Hematopoietic multipotent progenitor cell treated with erythropoietin and hydrocortisone succinate and interleukin-3 and kit ligand, for 17 days (in vitro differentiated cells): ENCODE results near the gene CDCA3.
"Not testable (repeated sequence)": the region's sequence is repeated elsewhere in the genome, so short reads cannot be mapped to it uniquely, and the experiment has no call there.

ENCODE experiments used
- DNase-seq: peaks from one replicate; pipeline ENCODE4 v3.0.0-alpha.2; 2015; ENCODE audit warnings: low spot score

Gene CDCA3

DNA sequence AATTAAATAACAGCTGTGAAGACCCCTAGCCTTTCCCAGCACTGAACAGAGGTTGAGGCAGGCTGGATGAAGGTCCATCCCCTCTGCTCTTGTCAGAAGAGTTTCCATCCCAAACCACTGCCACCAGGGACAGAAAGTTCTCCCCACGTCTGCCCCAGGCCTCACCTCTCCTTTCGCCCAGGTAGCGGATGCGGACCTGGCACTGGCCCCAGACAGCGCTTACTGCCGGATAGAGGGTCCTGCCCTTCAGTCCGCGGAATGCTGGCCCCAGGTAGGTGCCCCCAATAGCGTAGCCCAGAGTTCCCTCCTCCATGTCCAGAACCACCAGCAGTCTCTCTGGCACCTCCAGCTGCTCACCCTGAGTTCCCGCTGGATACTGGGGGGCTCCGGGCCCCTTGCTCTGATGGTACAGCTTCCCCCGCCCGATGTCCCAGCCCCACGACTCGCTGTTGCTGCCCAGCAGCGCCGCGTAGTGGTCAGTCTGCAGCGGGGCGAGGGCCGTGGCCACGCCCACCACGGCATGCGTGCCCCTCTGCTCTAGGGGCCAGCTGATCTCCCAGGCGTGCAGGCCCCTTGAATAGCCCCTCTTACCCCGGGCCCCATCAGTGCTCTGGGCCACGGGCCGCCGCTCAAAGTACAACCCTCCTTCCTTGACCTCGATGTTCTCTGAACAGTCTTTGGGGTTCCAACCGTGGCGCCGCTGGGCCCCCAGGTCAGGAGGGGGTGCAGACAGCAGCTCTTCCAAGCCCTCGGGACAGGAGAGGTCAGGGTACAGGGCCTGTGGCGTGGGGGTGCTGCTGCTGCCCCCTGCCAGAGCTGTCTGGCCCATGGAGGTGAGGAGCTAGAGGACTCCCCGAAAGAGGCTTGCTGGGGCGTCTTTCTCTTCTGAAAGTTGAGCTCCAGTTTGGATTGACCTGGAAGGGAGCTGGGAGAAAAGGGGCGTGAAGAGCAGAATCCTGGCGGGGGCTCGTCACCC, 21.3 kb upstream of the CDCA3 start:
- DNase-seq: peak; percentile 90

DNA sequence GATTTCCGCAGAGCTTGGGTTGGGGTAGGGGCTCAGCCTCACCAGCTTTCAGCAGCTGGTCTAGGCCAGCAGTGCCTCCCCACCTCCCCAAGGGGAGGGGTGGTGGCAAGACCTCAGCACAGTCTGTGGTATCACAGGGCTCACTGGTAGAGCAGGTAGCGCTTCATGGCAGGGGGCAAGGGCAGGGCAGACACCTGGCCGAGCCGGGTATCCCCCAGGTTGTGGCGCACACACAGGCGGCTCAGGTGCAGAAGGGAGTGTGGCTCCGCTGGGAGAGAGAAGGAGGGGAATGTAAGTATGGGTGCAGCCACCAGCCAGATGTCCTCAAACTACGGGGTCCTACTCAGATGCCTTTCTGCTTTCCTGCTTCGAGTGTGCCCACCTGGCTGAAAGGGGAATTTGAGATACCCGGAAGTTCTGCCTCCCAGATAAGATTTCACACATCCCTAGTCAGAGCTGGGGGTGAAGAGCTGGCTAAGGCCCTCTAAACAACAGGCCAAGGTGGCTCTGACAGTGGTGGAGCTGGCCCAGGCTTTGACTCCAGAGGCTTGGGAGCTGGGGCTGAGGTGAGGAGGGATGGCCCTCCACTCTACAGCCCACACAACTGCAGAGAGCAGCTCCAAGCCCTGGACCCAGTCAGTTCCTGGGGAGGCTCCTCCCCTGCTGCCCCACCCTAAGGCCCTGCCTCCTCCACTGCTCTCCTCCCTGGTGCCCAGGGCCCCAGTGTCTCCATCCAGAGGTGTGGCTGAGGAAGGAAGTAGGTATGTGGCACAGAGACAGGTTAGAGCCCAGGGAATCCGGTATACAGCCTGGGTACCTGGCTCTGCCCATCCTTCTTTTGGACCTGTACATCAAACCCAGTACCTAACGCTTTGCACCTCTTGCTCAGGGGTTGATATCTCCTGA, 20.2 kb upstream of the CDCA3 start:
- DNase-seq: peak; percentile 63

DNA sequence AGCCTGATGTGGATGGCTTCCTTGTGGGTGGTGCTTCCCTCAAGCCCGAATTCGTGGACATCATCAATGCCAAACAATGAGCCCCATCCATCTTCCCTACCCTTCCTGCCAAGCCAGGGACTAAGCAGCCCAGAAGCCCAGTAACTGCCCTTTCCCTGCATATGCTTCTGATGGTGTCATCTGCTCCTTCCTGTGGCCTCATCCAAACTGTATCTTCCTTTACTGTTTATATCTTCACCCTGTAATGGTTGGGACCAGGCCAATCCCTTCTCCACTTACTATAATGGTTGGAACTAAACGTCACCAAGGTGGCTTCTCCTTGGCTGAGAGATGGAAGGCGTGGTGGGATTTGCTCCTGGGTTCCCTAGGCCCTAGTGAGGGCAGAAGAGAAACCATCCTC, 19.2 kb upstream of the CDCA3 start:
- not testable (repeated sequence) for DNase-seq

DNA sequence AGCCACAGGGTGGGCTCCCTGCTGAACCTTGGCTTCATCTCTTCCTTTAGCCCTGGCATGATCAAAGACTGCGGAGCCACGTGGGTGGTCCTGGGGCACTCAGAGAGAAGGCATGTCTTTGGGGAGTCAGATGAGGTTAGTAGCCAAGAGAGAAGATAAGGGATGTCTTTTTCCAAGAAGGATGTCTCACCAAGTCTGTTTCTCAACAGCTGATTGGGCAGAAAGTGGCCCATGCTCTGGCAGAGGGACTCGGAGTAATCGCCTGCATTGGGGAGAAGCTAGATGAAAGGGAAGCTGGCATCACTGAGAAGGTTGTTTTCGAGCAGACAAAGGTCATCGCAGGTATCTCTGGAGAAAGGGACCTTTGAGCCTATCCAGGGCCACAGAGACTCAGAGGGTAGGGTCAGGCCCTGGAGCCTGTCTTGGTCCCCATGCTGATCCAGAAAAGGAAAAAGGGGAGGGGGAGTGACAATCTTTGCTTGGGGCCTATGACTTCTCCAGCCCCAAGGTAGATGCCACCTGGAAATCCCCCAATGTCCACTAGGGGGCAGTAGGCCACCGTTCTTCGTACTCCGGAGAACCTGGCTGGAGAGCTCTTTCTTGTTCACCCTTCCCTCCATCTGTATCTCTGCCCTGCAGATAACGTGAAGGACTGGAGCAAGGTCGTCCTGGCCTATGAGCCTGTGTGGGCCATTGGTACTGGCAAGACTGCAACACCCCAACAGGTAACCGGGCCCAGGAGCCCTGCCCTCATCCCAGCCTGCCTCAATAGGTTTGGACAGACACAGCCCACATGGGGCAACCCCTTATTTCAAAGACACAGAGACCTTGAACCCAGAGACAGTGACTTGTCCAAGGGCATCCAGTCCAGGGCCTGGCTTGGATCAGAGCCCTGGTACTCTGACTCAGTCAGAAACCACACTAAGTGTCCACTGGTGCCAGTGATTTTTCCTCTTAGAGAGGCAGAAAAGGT, 18.2 kb upstream of the CDCA3 start:
- DNase-seq: peak; percentile 94

DNA sequence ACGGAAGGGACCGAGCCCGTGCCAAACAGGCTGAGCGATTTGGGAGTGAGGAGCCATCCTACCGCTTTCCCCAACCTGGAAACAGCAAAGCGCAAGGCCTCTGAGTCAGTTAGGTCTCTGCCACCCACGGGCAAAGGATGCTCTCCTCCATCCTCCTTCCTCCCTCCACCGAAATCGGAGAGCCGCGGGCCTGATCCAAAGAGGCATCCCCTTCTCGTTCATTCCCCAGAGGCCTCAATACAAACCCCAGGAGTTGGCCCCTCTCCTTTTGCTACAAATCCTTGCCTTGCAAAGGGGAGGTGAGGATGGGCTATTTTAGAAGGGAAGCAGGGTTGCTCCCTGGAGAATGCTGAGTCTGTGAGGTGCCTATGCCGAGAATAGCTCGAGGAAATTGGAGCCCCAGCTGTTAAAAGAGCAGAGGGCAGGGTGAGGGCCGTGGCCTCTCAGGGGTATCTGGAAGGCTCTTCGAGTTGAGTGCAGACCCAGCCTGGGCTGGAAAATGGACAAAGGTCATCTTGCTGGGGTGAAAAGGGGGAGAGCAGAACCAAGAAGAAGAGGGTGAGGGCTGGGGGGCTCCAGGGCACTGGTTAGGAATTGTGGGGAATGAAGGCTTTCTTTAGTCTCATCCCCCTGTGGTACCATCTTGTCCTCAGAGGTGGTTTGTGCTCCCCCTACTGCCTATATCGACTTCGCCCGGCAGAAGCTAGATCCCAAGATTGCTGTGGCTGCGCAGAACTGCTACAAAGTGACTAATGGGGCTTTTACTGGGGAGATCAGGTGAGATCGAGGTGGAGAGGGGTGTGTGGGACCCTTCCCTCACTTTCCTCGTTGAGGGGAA, 17.3 kb upstream of the CDCA3 start:
- no peak for DNase-seq

DNA sequence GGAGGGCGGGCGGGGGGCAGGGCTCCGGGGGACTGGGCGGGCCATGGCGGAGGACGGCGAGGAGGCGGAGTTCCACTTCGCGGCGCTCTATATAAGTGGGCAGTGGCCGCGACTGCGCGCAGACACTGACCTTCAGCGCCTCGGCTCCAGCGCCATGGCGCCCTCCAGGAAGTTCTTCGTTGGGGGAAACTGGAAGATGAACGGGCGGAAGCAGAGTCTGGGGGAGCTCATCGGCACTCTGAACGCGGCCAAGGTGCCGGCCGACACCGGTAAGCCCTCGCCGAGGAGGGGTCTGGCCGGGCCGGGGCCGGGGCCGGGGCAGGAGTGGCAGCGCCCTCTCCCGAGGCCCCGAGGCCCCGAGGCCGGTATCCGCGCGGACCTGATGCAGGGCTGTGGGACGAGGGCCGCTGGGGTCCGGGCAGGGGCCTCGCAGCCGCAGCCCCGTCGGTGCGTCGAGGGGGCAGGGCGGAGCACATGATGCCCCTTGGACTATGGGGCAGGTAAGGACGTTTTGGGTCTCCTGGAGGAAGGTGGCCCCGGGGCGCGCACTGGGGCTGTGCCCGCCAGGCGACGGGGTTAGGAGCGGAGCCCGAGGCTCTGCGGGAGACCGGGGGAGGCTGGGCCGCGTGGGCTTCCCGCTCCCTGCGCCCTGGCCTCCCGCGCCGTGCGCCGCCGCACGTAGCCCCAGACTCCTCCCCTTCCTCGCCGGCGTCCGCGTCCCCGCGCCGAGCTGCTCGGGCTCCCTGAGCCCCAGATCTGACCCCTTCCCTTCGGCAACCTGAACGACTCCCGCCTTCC, 16.5 kb upstream of the CDCA3 start, which contains the start of gene TPI1:
TPI1 (plus strand) TSS at position 119 of the 798 bp plus-strand sequence; CDS start at position 155, 36 bp downstream.
- DNase-seq: peak; percentile 84

DNA sequence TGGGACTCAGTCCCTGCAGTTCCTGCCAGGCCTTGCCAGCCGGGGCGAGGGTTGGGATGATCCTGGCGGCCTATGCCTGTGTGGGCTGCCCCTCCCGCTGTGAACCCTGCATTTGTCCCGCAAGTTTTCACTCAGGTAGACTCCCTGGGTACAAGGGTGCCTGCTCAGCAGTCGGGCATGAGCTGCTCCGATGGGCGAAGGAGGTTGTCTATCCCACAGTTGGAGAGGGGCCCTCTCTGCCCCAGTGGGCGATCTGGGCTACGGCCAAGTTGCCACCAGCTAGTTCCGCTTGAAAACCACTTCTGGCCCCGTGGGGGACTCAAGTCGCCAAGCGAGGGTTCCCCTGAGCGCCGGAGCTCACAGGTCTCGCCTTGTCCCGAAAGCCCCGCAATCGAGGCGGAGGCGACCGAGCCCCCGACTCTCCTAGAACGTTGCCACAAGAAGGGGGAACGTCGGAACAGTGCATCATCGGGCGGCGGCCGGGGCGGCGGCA, 15.9 kb upstream of the CDCA3 start:
- no peak for DNase-seq

DNA sequence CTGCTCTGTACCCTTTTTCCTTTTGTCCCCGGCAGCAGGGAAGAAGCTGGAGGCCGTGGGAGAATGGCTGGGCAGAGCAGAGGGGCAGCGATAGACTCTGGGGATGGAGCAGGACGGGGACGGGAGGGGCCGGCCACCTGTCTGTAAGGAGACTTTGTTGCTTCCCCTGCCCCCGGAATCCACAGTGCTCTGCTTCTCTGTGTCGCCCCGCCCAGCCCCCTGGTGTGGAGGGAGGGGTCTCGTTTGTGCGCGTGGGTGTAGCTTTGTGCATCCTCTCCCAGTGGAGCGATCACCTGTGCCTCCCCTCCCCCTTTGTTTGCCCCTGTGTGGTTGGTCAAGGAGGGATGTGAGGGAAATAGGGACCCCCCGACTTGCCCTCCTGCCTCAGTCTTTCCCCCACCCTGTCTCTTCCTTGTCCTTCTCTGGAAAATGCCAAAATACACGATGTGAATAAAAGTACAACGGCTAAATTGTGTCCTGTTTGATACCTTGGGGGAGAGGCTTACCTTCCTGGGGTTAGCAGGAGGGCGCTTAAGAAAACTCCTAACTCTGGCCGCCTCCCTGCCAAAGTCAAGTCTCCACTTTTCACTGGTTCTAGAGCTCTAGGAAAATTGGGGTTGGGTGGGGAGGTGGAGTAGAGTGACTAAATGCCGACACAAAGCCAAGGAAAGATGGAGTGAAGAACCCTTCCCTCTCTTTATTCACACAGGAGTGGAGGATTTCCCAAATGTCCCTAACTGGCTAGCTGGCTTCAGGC, 15.3 kb upstream of the CDCA3 start:
- DNase-seq: no peak

DNA sequence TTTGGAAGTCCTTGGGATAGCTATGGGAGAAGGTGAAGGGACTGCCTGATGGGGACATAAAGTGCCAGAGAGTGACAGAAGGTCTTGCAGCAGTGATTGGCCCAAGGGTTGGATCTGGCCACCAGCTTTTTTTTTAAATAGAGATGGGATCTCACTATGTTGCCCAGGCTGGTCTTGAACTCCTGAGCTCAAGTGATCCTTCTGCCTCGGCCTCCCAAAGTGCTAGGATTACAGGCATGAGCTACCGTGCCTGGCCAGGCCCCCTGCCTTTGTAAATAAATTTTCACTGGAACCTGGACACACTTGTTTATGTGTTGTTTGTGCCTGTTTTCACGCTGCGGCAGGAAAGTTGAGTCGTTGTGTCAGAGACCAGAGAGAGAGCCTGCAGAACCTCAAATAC, 14.2 kb upstream of the CDCA3 start:
- DNase-seq: not testable (repeated sequence)

DNA sequence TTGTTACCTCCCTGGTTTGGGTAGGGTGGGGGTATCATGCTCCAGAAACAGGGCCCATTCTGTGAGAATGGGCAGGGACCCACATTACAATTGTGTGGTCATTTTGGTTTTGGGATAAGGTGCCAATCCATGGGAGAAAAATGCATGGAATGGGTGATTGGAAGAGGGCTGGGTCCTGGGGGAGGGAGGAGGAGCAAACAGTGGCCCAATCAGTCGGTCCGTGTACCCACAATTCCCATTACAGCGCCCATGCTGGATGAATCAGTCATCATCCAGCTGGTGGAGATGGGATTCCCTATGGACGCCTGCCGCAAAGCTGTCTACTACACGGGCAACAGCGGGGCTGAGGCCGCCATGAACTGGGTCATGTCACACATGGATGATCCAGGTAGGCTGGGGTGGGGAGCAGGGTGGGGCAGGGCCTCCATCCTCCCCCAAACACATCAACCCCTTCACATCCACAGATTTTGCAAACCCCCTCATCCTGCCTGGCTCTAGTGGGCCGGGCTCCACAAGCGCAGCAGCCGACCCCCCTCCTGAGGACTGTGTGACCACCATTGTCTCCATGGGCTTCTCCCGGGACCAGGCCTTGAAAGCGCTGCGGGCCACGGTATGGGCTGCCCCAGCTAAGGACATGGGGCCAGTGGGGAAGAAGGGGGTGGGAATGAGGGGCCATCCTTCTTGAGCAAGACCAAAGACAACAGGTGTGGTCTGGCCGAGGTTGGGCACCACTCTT, 12.7 kb upstream of the CDCA3 start:
- DNase-seq: no peak

DNA sequence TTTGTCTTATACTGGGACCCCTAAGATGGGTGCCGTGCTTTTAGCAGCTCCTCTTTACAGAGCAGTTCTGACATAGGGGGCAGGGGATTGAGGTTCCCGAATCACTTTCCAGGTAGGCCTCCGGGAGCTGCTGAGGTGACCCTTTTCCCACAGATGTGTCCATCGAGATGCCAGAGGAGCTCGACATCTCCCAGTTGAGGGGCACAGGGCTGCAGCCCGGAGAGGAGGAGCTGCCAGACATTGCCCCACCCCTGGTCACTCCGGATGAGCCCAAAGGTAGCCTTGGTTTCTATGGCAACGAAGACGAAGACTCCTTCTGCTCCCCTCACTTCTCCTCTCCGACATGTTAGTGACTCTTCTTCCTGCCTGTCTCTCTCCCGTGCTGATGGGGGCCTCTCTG, 11.9 kb upstream of the CDCA3 start:
- no peak for DNase-seq

DNA sequence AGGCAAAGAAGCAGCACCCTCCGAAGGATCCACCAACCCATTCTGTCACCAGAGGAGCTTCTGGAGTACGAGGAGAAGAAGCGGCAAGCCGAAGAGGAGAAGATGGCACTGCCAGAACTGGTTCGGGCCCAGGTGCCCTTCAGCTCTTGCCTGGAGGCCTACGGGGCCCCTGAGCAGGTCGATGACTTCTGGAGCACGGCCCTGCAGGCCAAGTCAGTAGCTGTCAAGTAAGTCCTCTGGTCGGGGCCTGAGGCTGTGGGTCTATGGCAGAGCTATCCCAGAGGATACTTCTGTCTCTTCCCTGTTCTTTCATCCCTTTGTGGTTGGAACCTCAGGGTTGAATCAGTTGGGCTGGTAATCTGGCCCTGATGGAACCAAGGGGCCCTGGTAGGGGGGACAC, 10.3 kb upstream of the CDCA3 start:
- DNase-seq: no peak

DNA sequence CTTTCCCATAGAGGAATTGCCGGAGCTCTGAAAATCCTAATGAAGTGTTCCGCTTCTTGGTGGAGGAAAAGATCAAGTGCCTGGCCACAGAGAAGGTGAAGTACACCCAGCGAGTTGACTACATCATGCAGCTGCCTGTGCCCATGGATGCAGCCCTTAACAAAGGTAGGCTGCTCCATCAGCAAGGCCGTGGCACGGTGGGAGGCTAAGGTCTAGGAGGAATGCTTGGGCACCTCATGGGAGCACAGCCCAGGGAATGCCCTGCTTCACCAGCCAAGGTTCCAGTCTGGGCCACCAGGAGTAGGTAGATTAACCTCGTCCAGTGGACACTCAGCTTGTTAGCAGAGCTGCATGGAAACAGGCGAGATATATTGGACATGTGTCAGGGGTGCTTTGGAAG, 9.9 kb upstream of the CDCA3 start:
- no peak for DNase-seq

DNA sequence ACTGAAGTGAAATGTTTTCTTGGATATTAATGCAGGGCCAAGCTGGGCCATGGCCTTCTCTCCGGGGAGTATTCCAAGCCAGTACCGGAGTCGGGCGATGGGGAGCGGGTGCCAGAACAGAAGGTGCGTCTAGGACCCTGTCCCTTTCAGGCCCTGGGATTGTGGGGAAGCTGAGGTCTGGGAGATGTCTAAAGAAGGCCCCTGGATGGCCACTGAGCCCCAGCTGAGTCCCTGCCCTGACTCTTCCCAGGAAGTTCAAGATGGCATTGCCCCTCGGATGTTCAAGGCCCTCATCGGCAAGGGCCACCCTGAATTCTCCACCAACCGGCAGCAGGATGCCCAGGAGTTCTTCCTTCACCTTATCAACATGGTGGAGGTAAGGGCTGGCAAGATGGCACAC, 9.0 kb upstream of the CDCA3 start:
- DNase-seq: no peak

DNA sequence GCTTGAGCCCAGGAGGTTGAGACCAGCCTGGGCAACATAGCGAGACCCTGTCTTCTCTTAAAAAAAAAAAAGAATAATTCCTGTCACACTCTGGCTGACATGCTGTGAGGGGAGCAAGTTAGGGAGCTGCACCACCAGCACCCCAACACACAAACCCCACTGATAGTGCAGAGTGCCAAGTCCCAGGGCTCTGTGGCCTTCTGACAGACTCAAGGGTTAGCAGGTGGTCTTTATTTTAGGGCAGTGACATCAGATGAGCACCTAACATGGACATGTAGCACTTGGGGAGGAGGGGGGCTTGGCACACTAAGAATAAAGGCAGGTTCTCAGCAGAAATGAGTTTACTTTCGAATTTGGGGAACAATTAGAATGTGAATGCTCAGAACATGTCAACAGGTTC, 7.7 kb upstream of the CDCA3 start:
- no peak for DNase-seq

DNA sequence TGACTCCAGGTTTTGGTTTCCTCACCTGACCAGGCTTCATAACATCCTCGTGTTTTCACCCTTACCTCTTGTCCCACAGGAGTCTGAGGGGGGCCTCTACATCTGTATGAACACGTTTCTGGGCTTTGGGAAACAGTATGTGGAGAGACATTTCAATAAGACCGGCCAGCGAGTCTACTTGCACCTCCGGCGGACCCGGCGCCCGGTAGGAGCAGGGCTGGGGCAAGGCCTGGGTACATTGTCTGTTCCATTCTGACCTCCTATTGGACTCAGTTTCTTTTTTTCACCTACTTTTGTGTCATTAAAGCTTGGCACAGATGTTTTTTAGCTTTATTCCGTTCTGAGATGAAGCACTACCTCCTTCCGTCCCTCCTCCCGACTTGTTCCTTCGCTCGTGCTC, 4.2 kb upstream of the CDCA3 start:
- no peak for DNase-seq

DNA sequence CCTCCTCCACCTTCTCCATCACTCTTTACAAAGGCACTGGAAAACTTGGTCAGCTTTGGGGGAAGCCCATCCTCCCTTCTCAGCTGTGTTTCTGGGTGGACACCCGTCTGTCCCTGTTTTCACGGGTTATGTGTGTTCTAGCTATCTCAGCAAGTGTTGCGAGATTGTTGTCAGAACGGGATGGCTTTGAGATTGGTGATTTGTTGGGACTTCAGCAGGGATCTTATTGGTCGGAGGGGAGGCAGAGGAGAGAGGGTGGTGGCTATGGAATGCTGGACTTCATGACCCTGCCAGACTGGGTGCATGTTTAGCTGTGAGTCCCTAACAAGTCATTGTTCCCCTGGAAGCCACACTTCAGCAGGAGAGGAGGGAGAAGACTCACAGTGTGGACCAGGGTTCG, 3.0 kb upstream of the CDCA3 start:
- no peak for DNase-seq

DNA sequence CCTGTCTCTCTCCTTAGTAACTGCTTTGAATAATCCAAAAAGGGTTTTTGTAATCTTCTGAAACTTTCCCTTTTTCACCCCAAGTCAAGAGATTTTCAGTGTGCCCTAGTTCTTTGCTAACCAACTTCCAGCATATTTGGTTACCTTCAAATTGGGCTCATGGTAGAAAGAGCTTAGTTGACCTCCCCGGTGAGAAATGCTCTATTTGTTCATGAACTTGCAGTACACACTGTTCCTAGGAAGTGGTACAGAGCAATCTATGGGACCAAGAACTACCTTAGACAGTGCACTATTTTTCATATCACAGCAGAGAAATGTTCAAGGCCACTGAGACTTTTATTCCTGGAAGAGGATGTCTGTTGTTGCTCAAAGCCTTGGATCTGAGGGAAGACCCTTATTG, 2.5 kb upstream of the CDCA3 start:
- no peak for DNase-seq
